ENCODE measurements around the gene MAU2. TPM values are rescaled to one million over a fixed set of nuclear protein-coding genes. Genes with fewer than 3 reads are reported as not detected.

The MAU2 gene
- total RNA-seq, 1 experiment from 2014 or later: 48.4 TPM

GRCh38 chr19:19305696-19306095, 14.9 kb upstream of the MAU2 start:
- H3K4me3 Mint-ChIP-seq: no peak overlapping the region
- Histone ChIP-seq H3K4me1 (ENCODE audit: insufficient read depth, low read length) (no peaks in the 10 kb centered on the region), H2AFZ (ENCODE audit: low read length) (no peak overlapping the region), H3K23ac (ENCODE audit: insufficient read length, low read depth, low read length) (no peak overlapping the region), H2BK12ac (ENCODE audit: insufficient read length, low read depth, low read length) (no peak overlapping the region), H4K91ac (ENCODE audit: insufficient read length, low read depth, low read length) (no peak overlapping the region), H2BK120ac (ENCODE audit: low read depth, low read length, poor library complexity, severe bottlenecking) (no peak overlapping the region), H2BK5ac (ENCODE audit: insufficient read length, low read length) (no peak overlapping the region), H3K79me1 (ENCODE audit: insufficient read depth, low read depth, low read length, poor library complexity, severe bottlenecking) (no peaks in the 10 kb centered on the region), H3K79me2 (ENCODE audit: insufficient read depth, low read length) (0 out of 2 replicates have a peak, but pooled peaks cover 2% of the 10 kb centered on the region), H3K27me3 (ENCODE audit: insufficient read depth, low read length) (no peaks in the 10 kb centered on the region), H3T11ph (ENCODE audit: low read length) (no peak overlapping the region), H4K8ac (replicated peaks; ENCODE audit: insufficient read length, low read depth, low read length) (no peak overlapping the region), H3K9ac (ENCODE audit: extremely low read depth, insufficient read length, low read length) (no peak overlapping the region), H3K14ac (ENCODE audit: insufficient read depth, low read length) (no peak overlapping the region), H2BK15ac (ENCODE audit: low read depth, low read length) (no peak overlapping the region), H3K4me2 (ENCODE audit: insufficient read depth, insufficient read length, low read length) (no peak overlapping the region), H3K18ac (ENCODE audit: insufficient read length, low read depth, low read length) (no peak overlapping the region), H3K9me3 (ENCODE audit: control insufficient read depth, low read depth, low read length) (no peaks in the 10 kb centered on the region), H3K56ac (ENCODE audit: insufficient read length, low read depth, low read length) (no peak overlapping the region), H3K4ac (ENCODE audit: low read depth, low read length) (no peak overlapping the region), H2AK5ac (ENCODE audit: insufficient read length, low read length) (no peak overlapping the region), H4K20me1 (ENCODE audit: control insufficient read depth, insufficient read depth, insufficient read length) (no peaks in the 10 kb centered on the region), H3K27ac (ENCODE audit: insufficient read length, low read depth, low read length) (no peak overlapping the region), H3K23me2 (ENCODE audit: insufficient read length, low read depth, low read length, poor library complexity, severe bottlenecking) (no peaks in the 10 kb centered on the region), H2BK20ac (ENCODE audit: low read depth, low read length, poor library complexity, severe bottlenecking) (no peak overlapping the region), H4K5ac (ENCODE audit: insufficient read length, low read depth, low read length) (no peak overlapping the region)
- H3K27me3 Mint-ChIP-seq (ENCODE audit: low read depth): no peaks in the 10 kb centered on the region
- TF ChIP-seq CTCF (conservative IDR thresholded peaks at IDR 0.05): no peak
- H3K9me3 Mint-ChIP-seq: no peaks in the 10 kb centered on the region
- H3K27ac Mint-ChIP-seq: no peak overlapping the region
- H3K4me1 Mint-ChIP-seq: no peaks in the 10 kb centered on the region
- peaks cover 27 to 75% (median 74%) of the 10 kb centered on the region in 3 experiments for H3K36me3 Mint-ChIP-seq (ENCODE audit: insufficient read depth in 1 of 3, low read depth in 3 of 3)
- no CpG with 5 or more reads among the region's 16 CpGs for WGBS (ENCODE audit: extremely low coverage, insufficient read length, low lambda C conversion rate)
- DNase-seq: no peak

Data from H9 (cell line).